ENCODE results near the gene HEATR1.

Gene HEATR1

GRCh38 chr1:236518322-236518721, 86.0 kb downstream of the HEATR1 start:
- peak overlapping the region; percentile 28 for H3K27ac ChIP-seq
- no peaks in the 10 kb centered on the region for H3K27me3 ChIP-seq (replicated peaks)
- in situ Hi-C loops (cut with HindIII; ENCODE audit: low pct_ligation_motif_present, low sequenced_read_pairs), result no loop called here
- H3K4me3 ChIP-seq (ENCODE audit: low read depth, low read length), result no peak overlapping the region
- DNase-seq, result no peak
- H3K36me3 ChIP-seq (replicated peaks), result no peaks in the 10 kb centered on the region
- TF ChIP-seq CTCF (IDR thresholded peaks at IDR 0.05; ENCODE audit: low read depth, low read length, missing control alignments), result no peak

GRCh38 chr1:236516929-236517704, 87.2 kb downstream of the HEATR1 start:
- DNase-seq, result peak; percentile 54
- in situ Hi-C loops (cut with HindIII; ENCODE audit: low pct_ligation_motif_present, low sequenced_read_pairs), result no loop called here
- no peaks in the 10 kb centered on the region for H3K36me3 ChIP-seq (replicated peaks)
- H3K4me3 ChIP-seq (ENCODE audit: low read depth, low read length), result no peak overlapping the region
- no peak overlapping the region for H3K27ac ChIP-seq
- H3K27me3 ChIP-seq (replicated peaks), result no peaks in the 10 kb centered on the region
- no peak for TF ChIP-seq CTCF (IDR thresholded peaks at IDR 0.05; ENCODE audit: low read depth, low read length, missing control alignments)

GRCh38 chr1:236515443-236515958, 88.8 kb downstream of the HEATR1 start:
- in situ Hi-C loops (cut with HindIII; ENCODE audit: low pct_ligation_motif_present, low sequenced_read_pairs), result no loop called here
- no peak for DNase-seq
- TF ChIP-seq CTCF (IDR thresholded peaks at IDR 0.05; ENCODE audit: low read depth, low read length, missing control alignments), result no peak
- Histone ChIP-seq H3K4me3 (ENCODE audit: low read depth, low read length) (no peak overlapping the region), H3K36me3 (replicated peaks) (no peaks in the 10 kb centered on the region), H3K27ac (no peak overlapping the region), H3K27me3 (replicated peaks) (no peaks in the 10 kb centered on the region)

- no peak for TF ChIP-seq CTCF (IDR thresholded peaks at IDR 0.05; ENCODE audit: low read depth, low read length, missing control alignments)
- in situ Hi-C loops (cut with HindIII; ENCODE audit: low pct_ligation_motif_present, low sequenced_read_pairs), result no loop called here
- no peaks in the 10 kb centered on the region for H3K27me3 ChIP-seq (replicated peaks)
- H3K36me3 ChIP-seq (replicated peaks), result no peaks in the 10 kb centered on the region
- H3K27ac ChIP-seq, result no peak overlapping the region
- DNase-seq, result no peak
- no peak overlapping the region for H3K4me3 ChIP-seq (ENCODE audit: low read depth, low read length)
Measured at GRCh38 chr1:236514703-236515442, 89.4 kb downstream of the HEATR1 start.

- DNase-seq, result no peak
- H3K4me3 ChIP-seq (ENCODE audit: low read depth, low read length), result no peak overlapping the region
- in situ Hi-C loops (cut with HindIII; ENCODE audit: low pct_ligation_motif_present, low sequenced_read_pairs), result no loop called here
- no peak for TF ChIP-seq CTCF (IDR thresholded peaks at IDR 0.05; ENCODE audit: low read depth, low read length, missing control alignments)
- H3K27me3 ChIP-seq (replicated peaks), result no peaks in the 10 kb centered on the region
- H3K36me3 ChIP-seq (replicated peaks), result no peaks in the 10 kb centered on the region
- H3K27ac ChIP-seq, result no peak overlapping the region
Measured at GRCh38 chr1:236511735-236512418, 92.4 kb downstream of the HEATR1 start.

Data from brain microvascular endothelial cell (primary cell).